Kidney capillary endothelial cell (primary cell): Measurements from ENCODE around the gene NR3C1.

Experiments used
- DNase-seq: peaks from one replicate; pipeline ENCODE4 v3.0.0-alpha.2; 2018; ENCODE audit warnings: low spot score

Gene NR3C1

DNA sequence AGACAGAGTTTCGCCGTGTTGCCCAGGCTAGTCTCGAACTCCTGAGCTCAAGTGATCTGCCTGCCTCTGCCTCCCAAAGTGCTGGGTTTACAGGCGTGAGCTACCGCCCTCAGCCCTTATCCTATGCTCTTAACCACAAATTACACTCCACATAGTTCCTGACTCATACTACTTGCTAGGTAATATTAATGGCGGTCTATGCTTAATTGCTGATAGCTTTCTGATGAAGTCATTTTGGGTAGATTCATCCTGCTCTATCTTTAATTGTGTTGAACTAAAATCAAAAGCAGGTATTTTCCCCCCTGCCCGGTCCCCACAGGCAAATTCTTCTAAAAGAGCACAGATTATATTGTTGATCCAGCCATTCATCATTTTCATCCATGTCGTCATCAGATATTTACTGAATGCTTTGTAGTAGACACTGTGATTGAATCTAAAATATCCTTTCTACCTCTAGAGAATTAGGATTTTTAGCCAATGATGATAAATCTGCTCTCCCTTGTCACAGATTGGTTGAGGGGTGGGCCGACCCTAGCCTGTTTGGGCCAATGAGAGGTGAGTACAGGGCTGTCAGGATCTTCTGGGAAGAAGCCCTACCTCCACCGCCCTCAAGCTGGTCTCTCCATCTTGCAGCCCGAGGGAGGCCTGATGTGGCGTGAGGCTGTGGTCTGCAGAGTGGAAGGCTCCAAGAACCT is 144.8 kb downstream of the NR3C1 start:
- no peak for DNase-seq

DNA sequence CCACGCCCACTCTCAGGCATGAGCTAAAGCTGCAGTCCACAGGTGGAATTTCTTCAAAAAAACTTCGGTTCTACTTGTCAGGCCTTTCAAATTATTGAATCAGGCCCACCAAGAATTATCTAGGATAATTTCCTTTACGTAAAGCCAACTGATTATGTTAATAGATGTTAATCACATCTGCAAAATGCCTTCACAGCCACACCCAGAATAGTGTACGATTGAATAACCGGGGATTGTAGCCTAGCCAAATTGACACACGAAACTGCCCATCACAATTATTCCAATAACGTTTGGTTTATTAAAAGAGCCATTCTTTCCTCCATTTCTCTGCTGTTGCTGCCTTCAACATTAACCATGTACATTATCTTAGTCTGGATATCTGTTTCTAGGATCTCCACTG is 148.7 kb downstream of the NR3C1 start:
- no peak for DNase-seq

DNA sequence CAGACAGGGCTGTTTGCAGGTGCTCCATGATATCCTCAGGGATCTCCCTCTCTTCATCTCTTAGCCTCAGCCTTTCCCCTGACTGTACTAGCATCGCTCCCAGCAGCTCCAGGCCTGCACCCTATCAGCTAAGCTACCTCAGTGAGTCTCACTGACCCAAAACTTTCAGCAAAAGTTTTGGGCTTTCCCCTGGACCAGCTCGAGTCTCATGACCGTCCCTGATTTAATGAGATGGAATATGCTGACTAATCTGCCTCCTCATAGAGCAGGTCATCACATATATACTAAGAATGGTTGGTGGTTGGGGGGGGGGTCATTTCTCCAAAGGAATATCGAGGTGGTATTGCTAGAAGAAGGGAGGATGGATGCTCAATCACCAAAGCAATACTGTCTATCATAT is 151.5 kb downstream of the NR3C1 start:
- DNase-seq: no peak

DNA sequence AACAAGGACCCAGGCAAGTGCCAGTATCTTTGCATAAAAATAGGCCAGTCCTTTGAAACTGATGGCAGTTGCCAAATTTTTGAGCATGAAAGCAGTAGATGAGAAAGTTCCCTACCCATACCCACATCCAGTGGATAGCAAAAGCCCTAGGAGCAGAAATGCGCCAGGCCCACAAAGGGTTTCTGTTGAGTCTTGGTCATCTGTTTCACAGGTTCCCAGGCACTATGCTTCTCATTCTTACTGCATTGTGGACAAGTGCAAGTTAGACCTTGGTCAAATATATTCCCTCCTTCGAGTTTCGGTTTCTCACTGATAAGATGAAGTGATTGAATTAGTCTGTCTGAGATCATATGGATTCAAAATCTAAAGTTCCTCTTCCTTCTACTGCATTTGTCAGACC is 152.3 kb downstream of the NR3C1 start:
- DNase-seq: no peak

GRCh38 chr5:143249851-143250250 is 153.6 kb downstream of the NR3C1 start:
- no peak for DNase-seq

DNA sequence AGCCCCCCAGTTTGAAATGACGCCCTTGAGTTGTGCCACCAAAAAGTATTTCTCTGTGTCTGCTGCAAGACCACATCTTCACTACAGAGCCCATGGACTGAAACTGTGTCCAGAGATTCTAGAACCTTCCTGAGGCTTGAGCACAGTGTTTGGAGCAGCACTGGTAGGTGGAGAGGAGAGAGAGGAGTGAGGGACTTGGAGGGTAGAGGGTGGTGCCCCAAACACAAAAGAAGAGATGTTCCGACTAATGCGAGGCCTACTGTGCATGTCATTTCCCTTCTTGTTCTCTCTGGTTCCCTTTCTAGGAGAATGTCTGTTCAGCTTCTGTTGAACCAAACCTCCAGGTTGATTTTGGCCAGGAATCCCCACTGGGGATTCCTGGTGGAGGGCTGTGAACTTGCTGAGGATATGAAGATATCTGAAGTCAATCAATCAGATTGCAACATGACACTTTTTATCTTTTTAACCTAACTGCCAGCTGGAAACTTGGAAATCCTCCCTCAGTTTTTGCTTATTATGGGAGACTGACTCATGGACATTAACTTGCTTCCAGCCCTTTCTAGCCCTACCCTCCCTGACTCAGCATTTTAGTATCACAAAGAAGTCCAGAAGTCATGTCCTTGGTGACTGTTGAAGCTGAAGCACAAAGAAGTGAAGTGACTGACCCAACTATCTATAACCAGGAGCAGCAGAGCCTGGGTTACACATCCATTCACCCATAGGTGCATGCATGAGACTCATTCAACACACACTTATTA is 154.5 kb downstream of the NR3C1 start:
- DNase-seq: peak; percentile 26

- no peak for DNase-seq
These were observed 155.1 kb downstream of the NR3C1 start for GRCh38 chr5:143248391-143248790.

GRCh38 chr5:143247134-143247815 is 156.2 kb downstream of the NR3C1 start:
- DNase-seq: no peak

GRCh38 chr5:143245929-143246561 is 157.4 kb downstream of the NR3C1 start:
- peak; percentile 52 for DNase-seq

DNA sequence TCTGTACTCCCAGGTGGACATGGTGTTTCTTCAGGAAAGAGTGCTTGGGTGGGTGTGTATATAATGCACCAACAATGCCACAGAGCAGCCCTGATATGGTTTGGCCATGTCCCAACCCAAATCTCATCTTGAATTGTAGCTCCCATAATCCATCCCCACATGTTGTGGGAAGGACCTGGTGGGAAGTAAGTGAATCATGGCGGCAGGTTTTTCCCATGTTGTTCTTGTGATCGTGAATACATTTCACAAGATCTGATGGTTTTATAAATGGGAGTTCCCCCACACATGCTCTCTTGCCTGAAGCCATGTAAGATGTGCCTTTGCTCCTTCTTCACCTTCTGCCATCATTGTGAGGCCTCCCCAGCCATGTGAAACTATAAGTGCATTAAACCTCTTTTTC is 158.5 kb downstream of the NR3C1 start:
- no peak for DNase-seq

- DNase-seq: no peak
These were observed 159.3 kb downstream of the NR3C1 start for GRCh38 chr5:143244000-143244736.

DNA sequence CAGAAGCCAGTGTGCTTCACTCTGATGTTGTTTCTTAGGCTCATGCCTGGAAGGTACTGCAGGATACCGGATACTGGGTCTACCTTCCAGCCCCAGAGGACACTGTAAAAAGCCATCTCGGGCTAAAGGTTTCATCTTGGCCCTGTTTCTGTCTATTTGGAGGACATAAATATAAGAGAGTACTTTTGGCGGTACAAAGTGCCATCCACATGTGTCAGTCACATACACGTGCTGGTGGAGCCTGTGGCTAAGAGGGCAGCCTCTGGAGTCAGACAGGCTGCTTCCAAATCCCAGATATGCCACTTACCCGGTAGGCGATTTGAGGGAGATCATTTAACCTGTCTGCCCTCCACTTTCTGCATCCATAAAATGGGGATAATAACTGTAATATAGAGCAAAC is 160.4 kb downstream of the NR3C1 start:
- DNase-seq: no peak

DNA sequence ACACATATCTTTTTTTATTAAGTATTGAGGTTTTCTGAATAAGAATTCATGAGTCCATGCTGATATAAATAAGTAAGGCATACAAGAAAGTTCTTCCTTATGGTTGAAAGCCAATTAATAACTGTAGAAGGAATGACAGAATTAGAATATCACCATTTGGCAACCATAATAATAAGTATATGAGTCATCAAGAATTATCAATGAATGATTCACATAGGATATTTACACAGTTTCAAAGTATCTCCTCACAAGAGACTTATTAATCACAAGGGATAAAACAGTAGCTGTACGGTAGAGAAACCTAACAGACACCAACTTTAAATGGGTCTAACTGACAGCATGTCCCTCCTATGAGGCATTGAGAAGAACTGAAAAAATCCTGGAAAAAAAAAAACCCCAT is 161.6 kb downstream of the NR3C1 start:
- no peak for DNase-seq

DNA sequence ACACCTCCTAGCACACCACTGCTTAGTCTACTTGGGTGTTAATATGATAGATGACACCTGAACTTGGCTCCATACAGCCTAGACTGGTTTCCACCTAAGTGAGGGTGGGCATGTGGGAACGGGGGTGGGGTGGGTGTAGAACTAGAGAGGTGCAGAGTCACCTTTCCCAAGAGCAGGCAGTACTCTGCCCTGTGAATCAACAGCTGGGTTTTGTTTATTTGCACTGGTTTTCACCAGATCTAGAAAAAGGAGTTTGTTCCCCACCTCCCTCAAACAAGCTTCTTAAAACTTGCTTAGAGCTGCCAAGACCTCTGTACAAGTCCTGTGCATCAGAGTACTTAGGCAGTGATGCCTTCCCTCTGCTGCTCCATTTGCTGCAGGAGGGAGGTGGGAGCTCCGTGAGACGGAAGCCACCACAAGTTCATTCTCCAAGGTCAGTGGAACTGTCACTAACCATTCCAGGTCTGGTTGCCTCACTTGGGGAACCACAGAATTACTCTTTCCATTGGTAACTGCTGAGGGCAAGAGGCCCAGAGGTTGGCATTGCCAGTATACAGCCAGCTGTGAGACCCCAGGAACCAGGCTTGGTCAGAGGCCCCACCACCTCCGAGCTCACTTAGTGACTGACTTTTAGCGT is 163.5 kb downstream of the NR3C1 start:
- DNase-seq: no peak

GRCh38 chr5:143238620-143239019 is 164.9 kb downstream of the NR3C1 start:
- DNase-seq: no peak

DNA sequence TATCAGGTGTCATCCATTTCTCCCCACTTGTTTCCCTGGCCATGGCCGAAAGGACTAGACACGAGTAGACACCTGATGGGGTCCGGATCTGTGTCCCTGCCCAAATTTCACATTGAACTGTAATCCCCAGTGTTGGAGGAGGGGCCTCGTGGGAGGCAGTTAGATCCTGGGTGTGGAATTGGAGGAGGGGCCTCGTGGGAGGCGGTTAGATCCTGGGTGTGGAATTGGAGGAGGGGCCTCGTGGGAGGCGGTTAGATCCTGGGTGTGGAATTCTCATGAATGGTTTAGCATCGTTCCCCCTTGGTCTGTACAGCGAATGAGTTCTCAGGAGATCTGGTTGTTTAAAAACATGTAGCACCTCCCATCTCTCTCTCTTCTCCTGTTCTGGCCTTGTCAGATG is 165.8 kb downstream of the NR3C1 start:
- no peak for DNase-seq

GRCh38 chr5:143236682-143237081 is 166.8 kb downstream of the NR3C1 start:
- DNase-seq: no peak

DNA sequence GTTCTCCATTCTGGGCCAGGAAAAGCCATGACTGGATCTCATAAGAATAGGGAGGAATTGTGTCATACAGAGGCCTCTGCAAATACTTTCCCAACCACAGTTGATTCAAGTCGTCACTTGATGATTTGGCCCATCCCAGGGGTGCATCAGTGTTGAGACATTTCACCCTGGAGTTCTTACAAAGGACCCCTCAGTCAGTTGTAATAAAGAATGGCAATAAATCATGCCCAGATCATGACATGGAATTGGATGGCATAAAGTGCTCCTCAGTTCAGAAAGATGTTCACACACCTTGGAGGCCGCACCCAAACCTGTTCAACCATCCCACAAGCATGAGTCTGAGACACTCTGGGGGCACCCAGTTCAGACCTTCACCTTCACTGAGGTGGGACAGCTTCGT is 168.1 kb downstream of the NR3C1 start:
- no peak for DNase-seq

DNA sequence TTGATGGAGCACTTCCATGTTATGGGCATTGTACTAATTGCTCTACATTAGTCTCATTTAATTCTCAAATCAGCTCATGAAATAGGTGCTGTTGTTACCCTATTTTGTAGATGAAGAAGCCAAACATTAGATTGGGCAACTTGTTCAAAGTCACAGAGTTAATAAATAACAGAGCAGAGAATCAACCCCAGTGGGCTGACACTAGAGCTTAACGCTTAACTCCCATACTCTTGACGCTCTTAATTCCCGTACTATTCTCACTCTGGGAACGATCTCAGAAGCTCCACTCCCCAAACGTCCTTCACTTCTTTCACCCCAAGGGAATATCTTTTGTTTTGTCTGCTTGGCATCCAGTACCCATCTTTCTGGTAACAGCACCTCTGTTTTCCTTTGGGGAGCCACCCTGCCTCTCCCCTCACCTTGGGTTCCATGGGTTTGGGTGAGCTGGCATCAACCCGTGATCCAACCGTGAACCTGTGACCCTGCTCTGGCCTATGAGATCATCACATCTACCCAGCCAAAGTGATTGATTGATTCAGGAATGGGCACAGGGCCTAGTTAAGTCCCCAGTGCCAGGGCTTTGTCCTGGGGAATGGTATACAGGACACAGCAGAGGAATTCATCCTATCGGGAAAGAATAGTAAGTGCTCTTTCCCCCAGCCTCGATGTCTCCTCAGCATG is 169.2 kb downstream of the NR3C1 start:
- no peak for DNase-seq

DNA sequence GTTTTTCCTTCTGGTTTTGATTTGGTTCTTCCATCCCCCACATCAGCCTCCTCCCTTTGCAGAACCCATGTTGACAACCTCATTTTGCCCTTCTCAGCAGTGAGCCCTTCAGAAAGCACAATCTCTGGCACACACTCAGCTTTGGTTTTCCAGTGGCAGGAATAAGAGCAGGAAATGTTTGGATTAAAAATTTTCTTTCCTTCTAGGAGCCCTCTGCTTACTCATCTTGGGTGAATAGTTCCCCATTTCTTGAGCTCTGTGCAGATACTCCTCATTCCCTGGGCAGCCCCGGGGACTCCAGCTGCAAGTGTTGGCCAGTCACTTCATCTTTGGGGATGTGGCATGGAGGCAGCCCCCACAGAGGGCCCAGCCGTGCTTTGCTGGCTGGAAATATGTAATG is 170.5 kb downstream of the NR3C1 start:
- DNase-seq: no peak
